Naive B cell (primary cell): Measurements from ENCODE around the gene FADS1. TPM values are rescaled to one million over a fixed set of nuclear protein-coding genes. Genes with fewer than 3 reads are reported as not detected.

Experiments
- ATAC-seq, 2 donors: fragments of 150-1000 bp; cut with Tn5 transposase; 2 replicates each; pipeline ENCODE4 v1.10.0; 2021; ENCODE audit warnings: low read depth in 2 of 2, mild to moderate bottlenecking in 2 of 2, moderate library complexity in 2 of 2
- DNase-seq: peaks from one replicate; pipeline ENCODE4 v3.0.0; 2022
- H3K27ac Mint-ChIP-seq, 6 donors: one replicate each; pipeline ENCODE4 v1.8.0; 2020 to 2022; ENCODE audit warnings: mild to moderate bottlenecking in 6 of 6, mixed read lengths in 6 of 6, moderate library complexity in 5 of 6, inconsistent platforms in 2 of 6
- H3K27me3 Mint-ChIP-seq, 3 donors: one replicate each; pipeline ENCODE4 v1.8.0; 2021 to 2022; ENCODE audit warnings: mixed read lengths in 3 of 3, mild to moderate bottlenecking in 1 of 3
- H3K36me3 Mint-ChIP-seq, 2 donors: one replicate each; pipeline ENCODE4 v1.8.0; 2020 to 2022; ENCODE audit warnings: mixed read lengths in 2 of 2, inconsistent platforms in 1 of 2, mild to moderate bottlenecking in 1 of 2
- H3K4me1 Mint-ChIP-seq, 3 donors: one replicate each; pipeline ENCODE4 v1.8.0; 2020 to 2022; ENCODE audit warnings: mixed read lengths in 3 of 3, inconsistent platforms in 1 of 3, mild to moderate bottlenecking in 1 of 3, moderate library complexity in 1 of 3
- H3K4me3 Mint-ChIP-seq, 8 donors: one replicate each; pipeline ENCODE4 v1.8.0; 2020 to 2022; ENCODE audit warnings: mild to moderate bottlenecking in 8 of 8, mixed read lengths in 8 of 8, moderate library complexity in 8 of 8, inconsistent platforms in 2 of 8
- H3K9me3 Mint-ChIP-seq, 7 donors: one replicate each; pipeline ENCODE4 v1.8.0; 2020 to 2022; ENCODE audit warnings: mixed read lengths in 7 of 7, mild to moderate bottlenecking in 5 of 7, inconsistent platforms in 2 of 7, moderate library complexity in 1 of 7
- polyA plus RNA-seq, 6 donors: library from polyadenylated mRNA; unstranded; fragments of 300-500 nt; fragmentation: Illumina TruSeq; gene quantifications; one replicate each; pipeline ENCODE4 v1.2.3, GENCODE V29; 2021; ENCODE audit warnings: low read depth in 6 of 6

Gene FADS1
- polyA plus RNA-seq, 6 donors from 2014 or later: 0.79 to 14.0 (median 1.6) TPM; not detected in 1

DNA sequence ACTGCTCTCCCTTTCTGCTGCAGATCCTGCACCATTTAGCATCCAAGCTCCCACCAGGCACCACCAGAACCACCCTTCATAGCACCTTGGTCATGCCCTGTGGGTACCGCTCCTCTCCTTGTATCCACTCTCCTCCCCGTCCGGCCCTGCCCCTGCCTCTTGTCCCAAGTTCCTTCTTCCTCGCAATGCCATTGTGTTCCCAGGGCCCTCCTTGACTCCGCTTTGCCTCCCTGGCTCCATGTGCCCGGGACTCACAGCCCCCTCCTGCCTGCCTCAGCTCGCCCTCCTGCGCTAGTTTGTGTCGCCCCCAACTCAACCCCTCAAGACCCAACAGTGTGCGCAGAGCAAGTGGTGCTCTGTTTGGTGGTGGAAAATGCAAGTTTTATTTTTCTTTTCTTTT is 22.1 kb upstream of the FADS1 start:
- Mint-ChIP-seq H3K36me3 (peaks cover 0 to 4% of the 10 kb centered on the region in 2 donors), H3K27me3 (no peaks in the 10 kb centered on the region), H3K4me3 (no peak overlapping the region), H3K27ac (peak overlapping the region in 4 of 6 donors; percentile 2 to 86 (median 68)), H3K9me3 (peaks cover 0 to under 1% (median 0%) of the 10 kb centered on the region in 7 donors), H3K4me1 (peaks cover 15 to 28% (median 19%) of the 10 kb centered on the region in 3 donors)
- DNase-seq: no peak
- ATAC-seq: no peak

DNA sequence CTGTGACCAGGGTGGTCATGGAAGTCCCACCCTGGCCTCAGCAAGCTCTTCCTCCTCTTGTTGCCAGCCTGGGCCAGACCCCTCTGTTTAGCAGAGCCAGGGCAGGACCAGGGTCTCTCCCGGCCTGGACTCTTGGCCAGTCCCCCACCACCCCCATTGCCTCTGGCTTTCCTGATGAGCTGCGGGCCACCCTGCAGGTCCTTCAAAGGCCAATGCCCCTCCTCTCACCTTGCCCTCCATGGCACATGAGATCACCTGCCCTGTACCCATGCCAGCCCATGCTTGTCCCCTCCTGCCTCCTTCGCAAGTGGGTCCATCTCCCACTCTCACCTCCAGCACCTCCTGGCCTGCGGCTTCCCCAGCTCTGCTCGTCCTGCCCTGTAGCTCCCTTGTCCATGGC is 21.7 kb upstream of the FADS1 start:
- Mint-ChIP-seq H3K9me3 (peaks cover 0 to 2% (median 0%) of the 10 kb centered on the region in 7 donors), H3K27me3 (no peaks in the 10 kb centered on the region), H3K4me1 (peaks cover 19 to 32% (median 23%) of the 10 kb centered on the region in 3 donors), H3K36me3 (peaks cover 1 to 4% of the 10 kb centered on the region in 2 donors), H3K4me3 (no peak overlapping the region), H3K27ac (peak overlapping the region in 4 of 6 donors; percentile 2 to 86 (median 68))
- ATAC-seq (no peak), DNase-seq (no peak)

DNA sequence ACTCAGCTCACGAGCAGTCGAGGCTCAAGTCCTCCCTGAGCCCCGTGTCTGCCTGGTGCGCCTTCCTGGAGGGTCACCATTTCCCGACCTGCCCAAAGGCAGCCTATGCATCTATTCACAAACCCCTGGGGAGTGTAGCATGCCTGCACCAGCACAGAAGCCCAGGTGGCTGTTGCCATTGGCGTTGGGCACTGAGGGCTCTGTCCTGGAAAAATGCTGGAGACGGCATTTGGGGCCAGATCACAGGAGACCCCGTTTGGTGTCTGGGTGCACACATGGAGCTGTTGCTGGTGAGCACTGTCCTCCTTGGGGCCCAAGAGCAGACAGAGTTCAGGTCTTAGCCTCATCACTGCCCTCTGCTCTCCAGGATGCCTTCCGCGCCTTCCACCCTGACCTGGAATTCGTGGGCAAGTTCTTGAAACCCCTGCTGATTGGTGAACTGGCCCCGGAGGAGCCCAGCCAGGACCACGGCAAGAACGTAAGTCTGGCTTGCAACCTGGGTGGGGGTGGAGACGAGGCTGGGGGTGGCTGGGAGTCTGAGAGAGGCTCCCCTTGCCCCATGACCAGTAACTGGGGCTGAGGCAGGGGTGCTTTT is 20.7 kb upstream of the FADS1 start:
- Mint-ChIP-seq H3K27me3 (no peaks in the 10 kb centered on the region), H3K36me3 (peaks cover 4% of the 10 kb centered on the region in 2 donors), H3K9me3 (peaks cover 0 to 3% (median 0%) of the 10 kb centered on the region in 7 donors), H3K4me1 (peaks cover 24 to 41% (median 26%) of the 10 kb centered on the region in 3 donors), H3K4me3 (no peak overlapping the region), H3K27ac (peak overlapping the region in 1 of 6 donors; percentile 47)
- DNase-seq: no peak
- no peak for ATAC-seq

- Mint-ChIP-seq H3K27ac (peak overlapping the region in 2 of 6 donors; percentile 70 to 76), H3K9me3 (peaks cover 0 to 3% (median 0%) of the 10 kb centered on the region in 7 donors)
Measured at GRCh38 chr11:61836193-61836592, 19.4 kb upstream of the FADS1 start.

GRCh38 chr11:61834278-61835048 is 17.7 kb upstream of the FADS1 start:
- Mint-ChIP-seq H3K27me3 (no peaks in the 10 kb centered on the region), H3K4me3 (peak overlapping the region in 6 of 8 donors; percentile 2 to 80 (median 54)), H3K4me1 (peaks cover 24 to 64% (median 34%) of the 10 kb centered on the region in 3 donors), H3K27ac (peak overlapping the region; percentile 78 to 99 (median 98)), H3K36me3 (peaks cover 0 to 4% of the 10 kb centered on the region in 2 donors), H3K9me3 (peaks cover 0 to 3% (median 0%) of the 10 kb centered on the region in 7 donors)
- peak; percentile 88 to 91 for ATAC-seq
- peak; percentile 50 for DNase-seq

More at GRCh38 chr11:61836193-61836592, 19.4 kb upstream of the FADS1 start:
- H3K36me3 Mint-ChIP-seq: peaks cover 0 to 4% of the 10 kb centered on the region in 2 donors
- peaks cover 24 to 49% (median 26%) of the 10 kb centered on the region in 3 donors for H3K4me1 Mint-ChIP-seq
- peak overlapping the region in 2 of 8 donors; percentile 40 to 47 for H3K4me3 Mint-ChIP-seq
- DNase-seq: no peak
- ATAC-seq: no peak
- no peaks in the 10 kb centered on the region for H3K27me3 Mint-ChIP-seq

- no peak for DNase-seq
- Mint-ChIP-seq H3K4me3 (peak overlapping the region in 4 of 8 donors; percentile 35 to 74 (median 55)), H3K36me3 (peaks cover 0 to 4% of the 10 kb centered on the region in 2 donors), H3K27ac (peak overlapping the region; percentile 78 to 99 (median 98)), H3K27me3 (no peaks in the 10 kb centered on the region), H3K4me1 (peaks cover 22 to 69% (median 34%) of the 10 kb centered on the region in 3 donors), H3K9me3 (peaks cover 0 to 3% (median 0%) of the 10 kb centered on the region in 7 donors)
- ATAC-seq: peak; percentile 11 to 37
Measured at GRCh38 chr11:61833926-61834277, 17.1 kb upstream of the FADS1 start.

DNA sequence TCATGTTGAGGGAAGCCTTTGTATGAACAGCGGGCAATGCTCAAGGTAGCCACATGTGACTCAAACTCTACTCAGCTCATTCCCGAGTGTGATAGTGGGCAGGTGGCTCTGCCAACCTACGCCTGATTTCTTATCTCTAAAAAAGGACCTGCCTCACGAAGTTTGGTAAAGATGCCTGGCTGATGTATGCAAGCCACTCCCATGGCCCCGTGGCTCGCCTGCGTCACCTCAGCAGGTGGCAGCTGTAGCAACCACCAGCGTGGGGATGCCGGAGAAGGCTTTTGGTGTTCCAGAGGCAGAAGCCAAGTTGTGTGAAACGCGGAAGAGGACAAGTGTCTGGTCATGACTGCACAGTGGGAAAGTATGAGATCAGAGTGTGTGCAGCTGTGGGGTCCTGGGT is 16.7 kb upstream of the FADS1 start:
- DNase-seq (no peak), ATAC-seq (peak; percentile 25 to 33)
- Mint-ChIP-seq H3K27me3 (no peaks in the 10 kb centered on the region), H3K27ac (peak overlapping the region; percentile 78 to 99 (median 98)), H3K36me3 (peaks cover 0 to 4% of the 10 kb centered on the region in 2 donors), H3K9me3 (peaks cover 0 to 3% (median 0%) of the 10 kb centered on the region in 7 donors), H3K4me1 (peaks cover 21 to 71% (median 38%) of the 10 kb centered on the region in 3 donors), H3K4me3 (peak overlapping the region in 6 of 8 donors; percentile 35 to 74 (median 53))

- Mint-ChIP-seq H3K9me3 (peaks cover 0 to 3% (median 0%) of the 10 kb centered on the region in 7 donors), H3K27me3 (no peaks in the 10 kb centered on the region), H3K4me3 (peak overlapping the region in 2 of 8 donors; percentile 17 to 21), H3K27ac (peak overlapping the region in 3 of 6 donors; percentile 26 to 93 (median 61)), H3K4me1 (peaks cover 29 to 71% (median 45%) of the 10 kb centered on the region in 3 donors), H3K36me3 (peaks cover 0 to 4% of the 10 kb centered on the region in 2 donors)
- ATAC-seq (no peak), DNase-seq (no peak)
Measured at GRCh38 chr11:61832754-61833153, 16.0 kb upstream of the FADS1 start.

GRCh38 chr11:61832207-61832606 is 15.4 kb upstream of the FADS1 start:
- Mint-ChIP-seq H3K4me1 (peaks cover 32 to 72% (median 51%) of the 10 kb centered on the region in 3 donors), H3K9me3 (peaks cover 0 to 3% (median 0%) of the 10 kb centered on the region in 7 donors), H3K27me3 (no peaks in the 10 kb centered on the region), H3K36me3 (peaks cover 0 to 4% of the 10 kb centered on the region in 2 donors), H3K4me3 (peak overlapping the region in 1 of 8 donors; percentile 21), H3K27ac (peak overlapping the region in 1 of 6 donors; percentile 61)
- no peak for DNase-seq
- ATAC-seq: no peak

GRCh38 chr11:61830237-61831105 is 13.7 kb upstream of the FADS1 start:
- Mint-ChIP-seq H3K4me1 (peaks cover 32 to 71% (median 52%) of the 10 kb centered on the region in 3 donors), H3K27me3 (no peaks in the 10 kb centered on the region), H3K4me3 (peak overlapping the region in 5 of 8 donors; percentile 3 to 70 (median 51)), H3K9me3 (peaks cover 0 to 3% (median 0%) of the 10 kb centered on the region in 7 donors), H3K27ac (peak overlapping the region in 2 of 6 donors; percentile 4 to 62), H3K36me3 (peaks cover 0 to 4% of the 10 kb centered on the region in 2 donors)
- DNase-seq (no peak), ATAC-seq (no peak)

- peaks cover 28 to 64% (median 47%) of the 10 kb centered on the region in 3 donors for H3K4me1 Mint-ChIP-seq
Measured at GRCh38 chr11:61829806-61830205, 13.0 kb upstream of the FADS1 start.

DNA sequence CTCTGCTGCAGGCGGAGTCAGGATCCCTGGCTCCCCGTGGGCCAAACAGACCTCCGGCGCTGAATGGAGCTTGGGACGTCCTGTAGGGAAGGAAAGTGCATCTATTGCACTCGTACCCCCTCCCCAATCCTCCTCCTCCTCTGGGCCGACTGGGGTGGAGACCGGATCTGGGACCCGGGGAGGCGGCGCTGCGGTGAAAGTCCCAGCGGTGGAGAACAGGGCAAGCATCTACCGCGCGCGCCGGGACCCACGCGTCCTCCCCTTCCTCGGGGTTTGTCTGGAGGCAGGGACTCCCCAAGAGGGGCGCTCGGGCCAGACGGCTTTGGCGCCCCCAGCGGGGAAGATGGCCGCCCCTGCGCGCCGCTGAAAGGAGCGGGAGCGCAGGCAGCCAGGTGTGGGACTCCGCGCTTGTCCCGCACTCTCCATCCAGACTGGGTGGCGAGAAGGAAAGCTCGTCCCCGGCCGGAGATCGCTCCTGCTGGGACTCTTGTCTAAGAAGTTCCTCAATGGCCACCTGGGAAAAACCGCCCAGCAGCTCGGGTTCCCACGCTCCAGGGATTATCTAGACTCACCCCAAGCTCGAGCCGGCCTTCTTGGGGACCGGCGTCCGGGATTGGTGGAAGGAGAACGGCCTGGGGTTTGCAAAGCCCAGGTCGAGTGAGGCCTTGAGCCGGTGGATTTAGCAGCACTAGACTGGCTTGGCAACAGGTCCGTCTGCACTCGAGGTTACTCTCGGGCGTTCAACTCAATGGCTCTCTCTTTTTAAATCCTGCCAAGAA is 12.0 kb upstream of the FADS1 start:
- ATAC-seq: peak; percentile 47 to 53
- Mint-ChIP-seq H3K27ac (peak overlapping the region in 5 of 6 donors; percentile 37 to 89 (median 65)), H3K4me3 (peak overlapping the region; percentile 70 to 96 (median 92)), H3K9me3 (peaks cover 0 to 3% (median 0%) of the 10 kb centered on the region in 7 donors), H3K4me1 (peaks cover 24 to 54% (median 37%) of the 10 kb centered on the region in 3 donors), H3K27me3 (no peaks in the 10 kb centered on the region), H3K36me3 (peaks cover 0 to 4% of the 10 kb centered on the region in 2 donors)
- DNase-seq: peak; percentile 37

More at GRCh38 chr11:61829806-61830205, 13.0 kb upstream of the FADS1 start:
- ATAC-seq (no peak), DNase-seq (no peak)
- H3K27me3 Mint-ChIP-seq: no peaks in the 10 kb centered on the region
- peaks cover 0 to 4% of the 10 kb centered on the region in 2 donors for H3K36me3 Mint-ChIP-seq
- H3K27ac Mint-ChIP-seq: no peak overlapping the region
- H3K9me3 Mint-ChIP-seq: peaks cover 0 to 3% (median 0%) of the 10 kb centered on the region in 7 donors
- peak overlapping the region in 6 of 8 donors; percentile 9 to 94 (median 78) for H3K4me3 Mint-ChIP-seq
